Muscle of arm (tissue), 14 donors: ENCODE data around the gene STAG1. TPM values are rescaled to one million over a fixed set of nuclear protein-coding genes. Genes with fewer than 3 reads are reported as not detected.
"Not testable (repeated sequence)": the region's sequence is repeated elsewhere in the genome, so short reads cannot be mapped to it uniquely, and the experiment has no call there.

ENCODE experiments used
- DNase-seq: peaks from one replicate; pipeline ENCODE4 v3.0.0-alpha.2; 2013
- long read RNA-seq, 11 donors: transcript quantifications; one replicate each; lab custom pipeline, GENCODE V29; 2026
- polyA plus RNA-seq, 12 donors: library from polyadenylated mRNA; unstranded; fragments of 120-200 nt; gene quantifications; one replicate each; pipeline ENCODE4 v1.2.1, GENCODE V29; 2013; ENCODE audit not compliant: insufficient read length in 12 of 12

The STAG1 gene
- 10 to 100 TPM in 11 of 12 donors, not detected in 1; 28.7 to 42.8 (median 38.2) TPM for polyA plus RNA-seq
- long read RNA-seq, donor 1, partial matches to known transcripts = 9 of 10 reads
- long read RNA-seq, donor 1, other reads (novel, unspliced or antisense) = 0 of 10 reads
- long read RNA-seq, donor 2, full-length matches to known transcripts = 4 of 22 reads
- long read RNA-seq, donor 2, partial matches to known transcripts = 18 of 22 reads
- long read RNA-seq, donor 2, other reads (novel, unspliced or antisense) = 0 of 22 reads
- long read RNA-seq, donor 3 = 0 reads
- long read RNA-seq, donor 4, full-length matches to known transcripts = 2 of 2 reads
- long read RNA-seq, donor 4, partial matches to known transcripts = 0 of 2 reads
- long read RNA-seq, donor 4, other reads (novel, unspliced or antisense) = 0 of 2 reads
- long read RNA-seq, donor 5, full-length matches to known transcripts = 2 of 7 reads
- long read RNA-seq, donor 5, partial matches to known transcripts = 5 of 7 reads
- long read RNA-seq, donor 5, other reads (novel, unspliced or antisense) = 0 of 7 reads
- long read RNA-seq, donor 6 = 0 reads
- long read RNA-seq, donor 7, full-length matches to known transcripts = 2 of 2 reads
- long read RNA-seq, donor 7, partial matches to known transcripts = 0 of 2 reads
- long read RNA-seq, donor 7, other reads (novel, unspliced or antisense) = 0 of 2 reads
- long read RNA-seq, donor 8, full-length matches to known transcripts = 3 of 11 reads
- long read RNA-seq, donor 8, partial matches to known transcripts = 8 of 11 reads
- long read RNA-seq, donor 8, other reads (novel, unspliced or antisense) = 0 of 11 reads
- long read RNA-seq, donor 9 = 0 reads
- long read RNA-seq, donor 10, full-length matches to known transcripts = 3 of 9 reads
- long read RNA-seq, donor 10, partial matches to known transcripts = 6 of 9 reads
- long read RNA-seq, donor 10, other reads (novel, unspliced or antisense) = 0 of 9 reads
- long read RNA-seq, donor 11, full-length matches to known transcripts = 1 of 1 reads
- long read RNA-seq, donor 11, partial matches to known transcripts = 0 of 1 reads
- long read RNA-seq, donor 11, other reads (novel, unspliced or antisense) = 0 of 1 reads

DNA sequence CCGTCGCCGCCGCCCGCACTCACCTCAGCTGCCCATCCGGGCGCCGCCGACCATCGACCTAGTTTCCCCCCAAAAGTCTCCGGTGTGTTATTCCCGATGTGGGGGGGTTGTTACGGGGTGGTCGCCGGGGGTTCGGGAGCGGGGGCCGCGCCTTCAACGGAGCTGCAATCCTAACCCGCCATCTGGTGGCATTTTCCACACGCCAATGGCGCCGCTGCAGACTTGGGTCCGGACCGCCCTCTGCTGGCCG lies at the start of gene STAG1:
Gene STAG1 (minus strand): TSS at position 207 of the 250 bp plus-strand sequence. CDS start 121,480 bp downstream, outside the sequence.
- no peak for DNase-seq

DNA sequence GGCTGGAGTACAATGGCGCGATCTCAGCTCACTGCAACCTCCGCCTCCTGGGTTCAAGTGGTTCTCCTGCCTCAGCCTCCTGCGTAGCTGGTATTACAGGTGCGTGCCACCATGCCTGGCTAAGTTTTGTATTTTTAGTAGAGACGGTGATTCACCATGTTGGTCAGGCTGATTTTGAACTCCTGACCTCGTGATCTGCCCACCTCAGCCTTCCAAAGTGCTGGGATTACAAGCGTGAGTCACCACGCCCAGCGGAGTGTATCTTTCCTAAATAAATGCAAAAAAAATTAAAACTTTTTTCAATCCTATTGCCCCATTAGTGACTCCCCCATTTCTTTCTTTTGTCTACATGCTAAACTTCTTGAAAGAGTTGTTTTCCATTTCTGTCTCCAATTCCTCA lies 49.0 kb upstream of the STAG1 start:
- not testable (repeated sequence) for DNase-seq

DNA sequence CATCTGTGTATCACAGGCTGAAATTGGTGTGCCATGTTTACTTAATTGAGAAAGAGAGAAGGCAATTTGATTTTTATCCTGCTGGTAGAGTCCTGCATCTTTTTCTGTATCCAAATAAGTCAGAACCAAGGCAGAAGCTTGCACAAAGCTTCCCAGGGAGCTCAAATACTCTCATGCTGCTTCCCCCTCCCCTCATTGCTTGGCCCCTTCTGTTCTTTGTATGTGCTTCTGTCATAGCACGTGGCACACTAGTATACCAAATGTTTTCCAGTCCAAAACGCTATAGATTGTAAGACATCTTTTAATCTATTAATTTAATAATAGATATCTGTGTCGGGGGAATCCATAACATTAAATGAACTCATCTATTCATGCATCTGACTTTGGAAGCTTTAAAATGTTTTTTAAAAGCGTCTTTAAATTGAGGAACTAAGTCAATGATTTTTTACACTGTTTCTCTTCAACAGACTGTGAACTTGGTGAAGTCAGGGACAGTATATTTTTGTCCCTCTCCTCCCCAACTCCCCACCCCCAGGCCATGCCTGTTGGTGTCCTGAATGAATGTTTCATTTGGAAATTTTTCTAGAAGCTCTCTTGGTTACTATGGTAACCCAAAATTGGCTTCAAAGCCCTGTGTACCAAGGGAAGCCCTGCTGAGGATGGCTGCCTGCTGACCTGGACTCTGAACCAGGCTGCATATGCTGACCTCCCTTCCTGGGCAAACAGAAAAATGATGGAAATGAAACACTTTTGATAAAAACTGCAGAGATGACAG lies 40.6 kb upstream of the STAG1 start:
- no peak for DNase-seq

DNA sequence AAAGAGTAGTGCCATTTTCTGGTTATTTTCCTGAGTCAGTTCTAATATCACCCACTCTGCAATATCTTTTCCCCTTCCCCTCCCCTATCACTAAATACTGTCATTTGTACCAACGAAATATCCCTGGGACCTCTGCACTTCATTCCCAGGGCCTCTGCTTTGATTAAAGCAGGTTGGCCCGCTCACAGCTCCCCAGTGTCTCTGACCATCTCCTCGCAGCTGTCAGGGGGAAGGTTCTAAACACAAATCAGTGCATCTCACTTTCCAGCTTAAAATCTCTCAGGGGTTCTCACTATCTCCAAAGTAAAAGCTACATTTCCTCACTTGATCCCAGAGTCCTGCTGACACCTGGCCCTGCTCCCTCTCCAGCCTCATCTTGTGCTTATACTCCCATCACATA lies 38.6 kb upstream of the STAG1 start:
- DNase-seq = no peak

DNA sequence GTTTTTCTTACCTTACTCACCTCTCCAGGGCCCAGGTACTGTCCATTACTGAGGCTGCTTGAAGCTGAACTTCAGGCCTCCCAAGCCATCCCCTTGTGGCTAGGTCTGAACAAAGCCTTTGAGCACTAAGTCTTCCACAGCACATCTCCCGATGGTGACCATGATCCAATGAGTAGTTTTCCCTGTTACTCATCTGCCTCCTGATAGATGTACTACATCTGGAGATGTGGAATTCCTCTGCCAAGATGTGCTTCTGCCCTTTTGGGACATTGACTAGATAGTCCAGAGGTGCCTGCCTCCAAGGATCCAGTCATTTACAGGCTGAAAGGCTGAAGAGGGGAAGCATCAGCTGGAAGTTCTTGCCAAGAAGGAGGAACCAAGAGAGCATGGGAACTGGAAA lies 37.8 kb upstream of the STAG1 start:
- DNase-seq = no peak

DNA sequence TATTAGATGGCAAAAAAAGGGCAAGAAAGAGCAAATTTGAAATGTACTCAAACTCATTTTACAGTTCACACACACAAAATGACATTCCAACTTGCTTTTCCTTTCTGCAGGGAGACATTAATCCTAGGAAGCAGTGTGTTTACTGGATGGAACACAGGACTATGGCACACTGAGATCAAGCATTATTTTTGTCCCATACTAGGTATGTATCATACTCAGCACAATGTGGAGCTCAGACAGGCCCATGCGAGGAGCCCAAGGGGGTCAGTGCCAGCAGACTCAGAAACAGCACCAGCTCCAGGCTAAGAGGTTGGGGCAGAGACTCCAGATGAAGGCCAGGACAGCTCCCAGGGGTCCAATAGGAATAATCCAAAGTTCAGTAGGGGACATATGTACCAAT lies 36.0 kb upstream of the STAG1 start:
- no peak for DNase-seq

DNA sequence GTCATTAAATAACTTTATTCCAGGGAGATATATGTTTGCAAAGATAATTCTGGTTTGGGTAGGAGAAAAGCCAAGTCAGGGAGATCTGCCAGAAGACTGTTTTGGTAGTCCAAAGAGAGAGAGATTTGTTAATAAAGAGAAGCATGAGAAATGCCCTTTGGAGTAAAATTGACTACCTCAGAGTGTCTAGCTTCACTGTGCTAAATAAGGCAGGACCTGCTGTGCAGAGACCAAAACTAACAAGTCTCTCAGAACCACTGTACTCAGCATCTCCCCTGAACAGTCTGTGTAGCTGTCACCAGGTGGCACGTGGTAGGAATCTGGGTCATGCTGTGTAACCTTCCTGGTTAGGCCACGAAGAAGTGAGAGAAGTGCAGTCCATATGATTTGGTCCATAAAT lies 35.2 kb upstream of the STAG1 start:
- DNase-seq = no peak

DNA sequence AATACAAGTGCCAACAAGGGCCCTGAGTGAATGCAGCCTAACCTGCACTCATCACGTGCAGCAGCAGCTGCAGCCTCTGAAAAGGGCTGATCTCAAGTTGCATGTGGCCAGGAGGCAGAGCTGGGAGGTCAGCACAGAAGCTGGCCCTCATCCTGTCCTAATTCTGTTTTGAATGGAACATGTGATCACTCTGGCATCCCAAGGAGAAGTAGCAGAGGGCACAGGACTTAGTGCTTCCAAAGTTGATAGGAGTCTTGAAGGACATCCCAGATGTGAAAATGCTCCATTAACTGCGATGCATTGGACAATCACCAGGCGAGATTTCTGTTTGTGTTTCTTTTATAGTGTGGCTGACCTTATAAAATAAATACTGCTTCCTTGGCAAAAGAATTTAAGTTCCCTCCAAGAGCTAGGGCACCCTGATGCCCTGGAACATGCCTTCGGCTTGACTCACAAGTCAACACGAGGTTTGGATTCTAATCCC lies 31.6 kb upstream of the STAG1 start:
- no peak for DNase-seq

DNA sequence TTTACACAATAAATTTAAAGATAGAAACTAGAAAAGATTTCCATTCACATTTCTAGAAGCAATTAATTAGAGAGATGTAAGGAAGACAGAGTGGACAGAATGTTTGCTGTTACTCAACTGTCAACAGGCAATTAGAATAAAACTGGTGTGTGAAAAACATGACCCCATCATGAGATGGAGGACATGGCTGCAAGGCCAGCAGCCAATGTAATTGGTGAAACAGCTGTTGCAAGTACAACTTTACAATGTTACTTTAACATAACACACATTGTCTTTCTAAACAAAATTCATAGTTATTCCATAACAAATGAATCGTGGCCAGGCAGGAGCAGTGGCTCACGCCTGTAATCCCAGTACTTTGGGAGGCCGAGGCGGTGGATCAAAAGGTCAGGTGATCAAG lies 28.6 kb upstream of the STAG1 start:
- DNase-seq = no peak

DNA sequence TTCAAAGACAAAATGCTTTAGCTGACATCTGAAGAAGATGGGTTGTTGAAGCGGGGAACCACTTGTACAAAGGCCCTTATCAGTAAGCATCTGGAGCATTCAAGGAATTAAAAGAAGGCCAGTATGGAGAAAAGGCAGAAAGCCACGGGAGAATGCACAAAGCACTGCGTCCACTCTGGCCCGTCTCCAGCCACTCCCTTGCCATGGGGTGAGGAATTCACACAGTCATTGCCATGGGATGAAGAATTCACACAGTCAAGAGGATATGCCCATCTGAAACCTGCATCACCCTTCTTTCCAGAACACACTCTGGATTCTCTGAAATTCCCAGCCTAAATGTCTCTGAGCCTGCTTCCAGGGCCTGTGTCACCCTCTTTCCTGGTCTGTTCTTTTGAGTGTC lies 26.7 kb upstream of the STAG1 start:
- no peak for DNase-seq

DNA sequence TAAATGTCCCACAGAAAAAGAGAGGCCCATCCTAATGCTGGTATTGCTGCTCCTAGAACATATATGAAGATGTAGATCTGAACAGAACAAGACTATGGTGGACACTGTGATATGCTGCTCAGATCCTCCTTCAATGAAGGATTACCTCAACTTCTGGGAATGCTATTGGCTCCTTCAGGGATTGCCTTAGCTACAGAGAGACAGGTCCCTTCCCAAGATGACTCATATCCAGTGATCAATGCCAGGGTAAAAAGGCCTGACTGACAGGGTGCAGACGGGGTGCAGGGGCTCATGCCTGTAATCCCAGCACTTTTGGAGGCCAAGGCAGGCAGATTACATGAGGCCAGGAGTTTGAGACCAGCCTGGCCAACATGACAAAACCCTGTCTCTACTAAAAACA lies 20.5 kb upstream of the STAG1 start:
- no peak for DNase-seq

DNA sequence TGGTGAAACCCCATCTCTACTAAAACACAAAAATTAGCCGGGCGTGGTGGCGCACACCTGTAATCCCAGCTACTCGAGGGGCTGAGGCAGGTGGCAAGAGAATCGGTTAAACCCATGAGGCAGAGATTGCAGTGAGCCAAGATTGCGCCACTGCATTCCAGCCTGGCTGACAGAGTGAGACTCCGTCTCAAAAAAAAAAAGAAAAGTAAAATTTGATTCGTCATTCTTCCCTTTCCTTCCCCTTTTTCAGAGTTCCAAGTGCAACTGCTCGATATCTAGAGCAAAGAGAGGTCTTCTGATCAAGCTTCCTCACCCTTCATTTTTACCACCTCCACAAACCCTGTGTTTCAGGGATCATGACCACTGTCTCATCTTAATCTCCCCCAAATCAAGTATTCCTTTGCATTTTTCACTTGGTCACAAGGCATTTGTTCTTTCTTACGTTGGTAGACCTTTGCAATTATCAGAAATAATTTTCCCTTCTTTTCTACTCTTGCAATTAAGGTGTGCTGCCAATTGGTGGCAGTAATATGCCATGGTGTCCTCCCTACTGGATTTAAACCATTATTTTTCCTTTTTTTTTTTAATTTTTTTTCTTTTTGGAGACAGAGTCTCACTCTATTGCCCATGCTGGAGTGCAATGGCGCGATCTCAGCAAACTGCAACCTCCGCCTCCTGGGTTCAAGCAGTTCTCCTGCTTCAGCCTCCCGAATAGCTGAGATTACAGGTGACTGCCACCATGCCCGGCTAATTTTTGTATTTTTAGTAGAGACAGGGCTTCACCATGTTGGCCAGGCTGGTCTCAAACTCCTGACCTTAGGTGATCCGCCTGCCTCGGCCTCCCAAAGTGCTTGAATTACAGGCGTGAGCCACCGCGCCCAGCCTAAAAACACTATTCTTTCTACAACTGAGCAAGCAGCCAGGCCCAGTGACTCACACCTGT lies 6.3 kb upstream of the STAG1 start:
- DNase-seq = not testable (repeated sequence)

DNA sequence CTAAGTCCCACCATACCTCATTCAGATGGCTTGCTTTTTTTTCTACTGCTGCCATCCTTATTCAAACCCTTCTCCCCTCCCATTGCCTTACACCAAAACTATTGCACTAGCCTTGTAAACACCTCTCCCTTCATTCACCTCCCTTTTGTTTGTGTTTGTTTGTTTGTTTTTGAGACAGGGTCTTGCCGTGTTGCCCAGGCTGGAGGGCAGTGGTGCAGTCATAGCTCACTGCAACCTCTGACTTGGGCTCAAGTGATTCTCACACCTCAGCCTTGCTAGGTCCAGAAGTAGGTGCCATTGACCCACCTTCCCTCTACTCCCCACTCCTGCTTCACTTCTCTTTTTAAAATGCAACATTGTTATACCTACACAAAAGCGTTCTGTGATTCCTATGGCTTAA lies 3.0 kb upstream of the STAG1 start:
- no peak for DNase-seq

DNA sequence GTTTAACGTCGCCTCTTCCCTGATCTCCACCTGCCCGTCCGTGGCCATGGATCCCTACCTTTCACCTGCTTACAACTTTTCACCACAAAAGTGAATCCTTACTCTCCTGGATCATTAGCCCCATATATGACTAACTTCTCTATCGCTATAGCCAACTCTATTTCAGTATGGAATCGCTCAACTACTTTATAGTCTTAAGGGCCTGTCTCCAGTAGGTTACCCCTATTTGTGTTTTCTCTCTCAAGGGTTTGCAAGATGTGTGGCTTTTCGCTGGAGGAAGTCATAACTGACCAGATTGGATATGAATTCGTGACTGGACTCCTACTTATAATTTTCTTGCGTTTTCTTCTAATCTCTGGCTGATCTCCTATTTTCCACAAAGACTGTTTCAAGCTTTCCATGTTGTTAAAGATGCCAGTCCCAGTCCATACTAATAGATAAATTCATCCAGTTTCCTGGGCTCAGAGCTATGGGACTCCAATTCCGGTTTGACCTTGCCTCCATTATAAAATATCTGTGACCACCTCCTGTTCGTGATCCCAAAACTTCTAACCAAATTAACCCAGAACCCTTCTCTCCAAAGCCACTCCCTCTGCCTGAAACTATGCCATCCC lies 1.3 kb upstream of the STAG1 start:
- DNase-seq = no peak

DNA sequence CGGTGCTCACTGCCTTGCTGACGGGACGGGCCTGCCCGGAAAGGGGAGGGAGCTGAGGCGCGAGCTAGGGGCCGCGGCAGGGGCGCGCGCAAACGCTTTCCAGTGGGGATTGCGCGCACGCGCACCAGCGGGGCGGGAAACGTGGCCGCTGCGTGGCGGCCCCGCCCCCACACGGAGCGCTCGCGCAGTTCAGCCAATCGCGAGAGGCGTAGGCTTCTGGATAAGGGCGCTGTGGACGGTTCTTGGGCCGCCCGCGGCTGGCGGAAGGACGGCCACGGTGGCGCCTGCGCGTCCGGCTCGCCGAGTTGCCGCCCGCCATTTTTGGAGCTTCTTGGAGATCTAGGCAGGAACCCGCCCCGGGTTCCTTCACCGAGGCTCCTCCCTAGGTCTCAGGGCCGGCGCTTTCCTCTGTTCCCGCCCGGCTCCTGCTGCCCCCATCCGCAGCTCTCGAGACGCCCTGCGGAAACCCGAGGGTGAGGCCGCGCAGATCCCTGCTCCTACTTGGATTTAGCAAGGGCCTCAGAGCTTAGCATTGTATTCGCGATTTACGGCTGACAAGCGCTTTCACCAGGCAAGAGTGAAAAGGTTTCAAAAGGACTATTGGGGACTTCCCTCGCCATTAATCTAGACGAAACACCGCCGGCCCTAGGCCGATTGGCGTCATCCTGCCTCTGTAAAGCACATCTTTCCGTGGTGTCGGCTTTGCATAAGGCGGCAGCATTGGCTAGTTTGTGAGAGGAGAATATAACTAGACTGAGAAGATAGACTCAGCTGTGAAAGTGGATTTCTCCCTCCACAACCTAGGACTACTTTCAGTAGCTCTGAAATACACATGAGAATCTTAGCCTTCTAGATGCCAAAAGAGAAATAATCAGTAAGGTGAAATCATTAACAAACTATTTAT lies 496 bp upstream of the STAG1 start:
- DNase-seq = peak; percentile 100

DNA sequence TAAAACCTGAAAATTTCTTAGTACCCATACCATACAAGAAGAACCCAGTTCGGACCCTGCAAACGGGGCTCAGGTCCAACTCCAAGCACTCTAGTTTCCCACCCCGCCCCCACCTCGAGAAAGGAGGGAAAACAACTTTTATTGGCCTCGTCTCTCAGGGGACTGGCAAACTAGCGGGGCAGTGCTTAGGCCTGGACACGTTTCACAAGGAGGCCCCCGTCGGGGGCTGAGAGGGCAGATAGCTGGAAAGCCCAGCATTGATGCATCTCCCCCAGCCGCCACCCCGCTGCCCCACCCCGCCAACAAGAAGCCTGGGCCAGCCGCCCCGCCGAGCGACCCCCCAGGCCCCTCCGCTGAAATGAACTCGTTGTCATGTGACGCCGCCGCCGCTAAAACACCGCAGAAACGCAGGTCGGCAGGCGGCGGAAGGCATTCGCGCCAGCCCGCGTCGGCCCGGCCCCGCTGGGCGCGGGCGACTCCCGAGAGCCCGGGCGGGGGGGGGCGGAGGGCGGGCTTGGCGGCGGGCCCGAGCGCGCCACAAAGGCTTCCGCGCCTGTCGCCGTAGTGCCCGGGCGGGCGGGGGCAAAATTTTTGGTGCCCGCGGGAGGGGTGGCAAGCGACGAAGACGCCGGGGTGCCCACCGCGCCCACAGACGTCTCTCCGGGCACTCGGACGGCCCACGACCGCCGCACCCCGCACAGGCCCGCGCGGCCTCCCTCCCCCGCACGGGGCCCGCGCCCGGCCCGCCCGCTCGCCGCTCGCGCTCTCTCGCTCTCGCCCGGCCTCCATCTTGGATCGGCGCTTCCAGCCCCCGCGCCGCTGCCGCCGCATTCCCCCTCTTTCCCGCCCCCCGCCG lies 634 bp downstream of the STAG1 start:
- peak; percentile 82 for DNase-seq

DNA sequence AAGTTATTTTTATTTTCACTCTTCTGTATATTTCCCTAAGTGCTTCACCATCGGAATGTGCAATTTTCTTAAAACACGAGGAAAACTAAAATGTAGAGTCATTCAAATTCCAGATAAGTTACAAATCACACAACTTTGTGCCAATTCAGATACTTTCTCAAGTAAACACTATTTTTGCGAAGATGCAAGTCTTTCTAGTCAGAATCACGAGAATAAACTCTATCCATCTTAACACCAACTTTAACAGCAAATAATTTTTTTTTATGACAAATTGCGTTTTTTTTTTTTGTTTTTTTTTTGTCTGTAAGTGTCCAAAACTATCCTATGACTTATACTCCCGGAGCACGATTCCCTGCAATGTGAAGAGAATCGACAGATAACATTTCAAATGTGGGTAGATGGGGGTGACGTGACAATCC lies 1.3 kb downstream of the STAG1 start:
- no peak for DNase-seq
